Endothelial cell of umbilical vein (primary cell): ENCODE measurements around the gene TMEM167B. TPM values are rescaled to one million over a fixed set of nuclear protein-coding genes. Genes with fewer than 3 reads are reported as not detected.

ENCODE experiments used
- BruUV-seq: library from RNA; stranded (reverse); fragments of 400-500 nt; replicated peaks from 2 replicates; lab custom pipeline; 2021; lab: Mats Ljungman, UMichigan
- CTCF ChIA-PET: fragments of 300-600, 350-600 bp; sonication (Branson Sonifier 250); formaldehyde crosslinking; loops from one replicate; lab custom pipeline; 2021; ENCODE audit warnings: antibody characterized with exemption, inconsistent platforms; lab: Charles Lee
- POLR2A ChIA-PET: fragments of 300-600, 350-600 bp; sonication (Branson Sonifier 250); formaldehyde crosslinking; loops from one replicate; lab custom pipeline; 2021; ENCODE audit warnings: antibody characterized with exemption, inconsistent platforms; lab: Charles Lee
- DNase-seq: peaks from one replicate; pipeline ENCODE4 v3.0.0-alpha.2; 2011; ENCODE audit warnings: low read depth, low spot score
- FAIRE-seq: peaks from 2 replicates; lab custom pipeline; 2011; peaks lifted over from hg19 to GRCh38; lab: Jason Lieb, UNC
- H2AFZ ChIP-seq: 2 replicates; pipeline ENCODE4 v1.6.0; 2012; ENCODE audit warnings: low read depth, low read length, control low read depth, inconsistent platforms
- H3K27ac ChIP-seq: 2 replicates; pipeline ENCODE4 v1.5.1; 2011; ENCODE audit warnings: low read depth, mild to moderate bottlenecking, control low read depth, low read length, moderate library complexity; ENCODE audit not compliant: insufficient read depth
- H3K27me3 ChIP-seq, 2 experiments: 2 replicates each; pipeline versions ENCODE4 v1.6.0 to v1.6.1; 2011; ENCODE audit warnings: low read length in 2 of 2, mixed read lengths in 1 of 2; ENCODE audit not compliant: control insufficient read depth in 2 of 2, insufficient read depth in 2 of 2
- H3K36me3 ChIP-seq, 2 experiments: 2 replicates in 1 of 2; 3 replicates in 1 of 2; pipeline ENCODE4 v1.5.1; 2011; ENCODE audit warnings: low read length in 2 of 2, mild to moderate bottlenecking in 1 of 2, moderate library complexity in 1 of 2; ENCODE audit not compliant: control insufficient read depth in 2 of 2, insufficient read depth in 2 of 2; ENCODE audit errors: extremely low read depth in 1 of 2
- H3K4me1 ChIP-seq: 3 replicates; pipeline ENCODE4 v1.5.1; 2011; ENCODE audit warnings: mild to moderate bottlenecking, low read length; ENCODE audit not compliant: control insufficient read depth, insufficient read depth; ENCODE audit errors: extremely low read depth
- H3K4me2 ChIP-seq: 2 replicates; pipeline ENCODE4 v1.6.1; 2011; ENCODE audit warnings: low read length, control low read depth, mixed read lengths; ENCODE audit not compliant: insufficient read depth
- H3K4me3 ChIP-seq, 3 experiments: fragments of 200-600 bp in 1 of 3; sonication (generic), shearing (Covaris generic) in 1 of 3; replicated peaks in 1 of 3; 2 replicates each; pipeline ENCODE4 v1.5.1; 2011 to 2016; ENCODE audit warnings: control low read depth in 3 of 3, low read length in 3 of 3, mild to moderate bottlenecking in 2 of 3, inconsistent platforms in 1 of 3, low read depth in 1 of 3, moderate library complexity in 1 of 3; ENCODE audit not compliant: insufficient read depth in 1 of 3
- H3K79me2 ChIP-seq: 2 replicates; pipeline ENCODE4 v1.6.0; 2012; ENCODE audit warnings: low read length, inconsistent platforms; ENCODE audit not compliant: control insufficient read depth, insufficient read depth
- H3K9ac ChIP-seq: replicated peaks from 2 replicates; pipeline ENCODE3; 2011; ENCODE audit warnings: low read length, control low read depth; ENCODE audit not compliant: insufficient read depth; ENCODE audit errors: extremely low read depth
- H3K9me1 ChIP-seq: replicated peaks from 3 replicates; pipeline ENCODE4 v1.6.0; 2011; ENCODE audit warnings: mild to moderate bottlenecking, low read length; ENCODE audit not compliant: control insufficient read depth, insufficient read depth; ENCODE audit errors: extremely low read depth
- H3K9me3 ChIP-seq: replicated peaks from 2 replicates; pipeline ENCODE4 v1.5.1; 2012; ENCODE audit warnings: low read length, inconsistent platforms; ENCODE audit not compliant: control insufficient read depth, insufficient read depth
- H4K20me1 ChIP-seq: replicated peaks from 2 replicates; pipeline ENCODE3; 2011; ENCODE audit warnings: mild to moderate bottlenecking, low read length; ENCODE audit not compliant: control insufficient read depth, insufficient read depth; ENCODE audit errors: extremely low read depth
- CTCF ChIP-seq, 2 donors: IDR thresholded peaks; 1 replicate in 1 of 2; 2 replicates in 1 of 2; pipeline ENCODE4 v1.5.1; 2011; ENCODE audit warnings: low read length in 2 of 2, mild to moderate bottlenecking in 2 of 2, moderate library complexity in 2 of 2, control low read depth in 1 of 2, inconsistent platforms in 1 of 2, low read depth in 1 of 2; ENCODE audit not compliant: insufficient read depth in 1 of 2; ENCODE audit errors: extremely low read depth in 1 of 2
- EZH2 ChIP-seq: IDR thresholded peaks from 2 replicates; pipeline ENCODE4 v1.6.1; 2012; ENCODE audit warnings: borderline replicate concordance, low read depth, mild to moderate bottlenecking, moderate library complexity, low read length, inconsistent platforms; ENCODE audit not compliant: severe bottlenecking
- FOS ChIP-seq: IDR thresholded peaks from 2 replicates; pipeline ENCODE4 v1.6.1; 2011; ENCODE audit warnings: mild to moderate bottlenecking, low read length, moderate library complexity, borderline replicate concordance; ENCODE audit not compliant: insufficient read depth
- GATA2 ChIP-seq: IDR thresholded peaks from 2 replicates; pipeline ENCODE4 v1.7.0; 2011; ENCODE audit warnings: low read depth, mild to moderate bottlenecking, moderate library complexity, mixed read lengths, low read length; ENCODE audit not compliant: insufficient read length, insufficient read depth
- JUN ChIP-seq: IDR thresholded peaks from 2 replicates; pipeline ENCODE4 v1.6.1; 2011; ENCODE audit warnings: borderline replicate concordance, low read depth; ENCODE audit not compliant: insufficient read length, insufficient read depth
- MAX ChIP-seq: IDR thresholded peaks from 2 replicates; pipeline ENCODE4 v1.6.1; 2011; ENCODE audit not compliant: insufficient read depth, insufficient read length
- MYC ChIP-seq: IDR thresholded peaks from one replicate; pipeline ENCODE4 v1.6.1; 2011; ENCODE audit warnings: mild to moderate bottlenecking, low read depth, low read length
- POLR2A ChIP-seq: IDR thresholded peaks from 2 replicates; pipeline ENCODE4 v1.6.1; 2012; ENCODE audit warnings: low read depth, mild to moderate bottlenecking, control low read depth, low read length
- POLR2AphosphoS5 ChIP-seq: IDR thresholded peaks from 2 replicates; pipeline ENCODE4 v1.6.1; 2012; ENCODE audit warnings: low read depth, mild to moderate bottlenecking, control low read depth, low read length, moderate library complexity; ENCODE audit not compliant: insufficient read depth
- dilution Hi-C: fragments of 300-500 bp; cut with MboI; formaldehyde crosslinking; loops from one replicate; pipeline ENCODE4 v1.15.0; 2019; ENCODE audit warnings: low sequenced_read_pairs; ENCODE audit not compliant: extremely low pct_ligation_motif_present
- intact Hi-C: fragments of 100-400 bp; cut with micrococcal nuclease; formaldehyde crosslinking; loops from one replicate; pipeline ENCODE4 v1.10.0; 2022
- polyA plus RNA-seq, 4 experiments: library from polyadenylated mRNA; depleted of rRNA in 3 of 4; stranded (reverse) in 3 of 4; unstranded in 1 of 4; fragments of >200 nt; gene quantifications; 2 replicates each; pipeline versions ENCODE4 v1.2.1 to v1.2.3, GENCODE V29; 2011 to 2012; ENCODE audit warnings: missing spikeins in 1 of 4
- total RNA-seq: library from RNA; stranded (reverse); gene quantifications from 2 replicates; pipeline ENCODE4 v1.2.3, GENCODE V29; 2021

Gene TMEM167B
- total and polyA plus RNA-seq, 2 donors (not counting 3 experiments of a cell fraction or from before 2014, with no cell fraction given) = 6.7 to 21.1 TPM

- Histone ChIP-seq H3K4me1 (no peaks in the 10 kb centered on the region), H3K27me3 (no peaks in the 10 kb centered on the region), H3K4me2 (no peak overlapping the region), H3K79me2 (peaks cover 9% of the 10 kb centered on the region), H3K27ac (no peak overlapping the region), H4K20me1 (no peaks in the 10 kb centered on the region), H3K4me3 (no peak overlapping the region), H3K36me3 (peaks cover 0 to 3% of the 10 kb centered on the region in 2 experiments), H3K9me3 (no peaks in the 10 kb centered on the region), H3K9ac (no peak overlapping the region), H3K9me1 (no peaks in the 10 kb centered on the region), H2AFZ (no peak overlapping the region)
- FAIRE-seq (no peak), DNase-seq (no peak)
- BruUV-seq = no TSS peak
- CTCF ChIA-PET = no interaction called here
- dilution Hi-C loops (no loop called here), intact Hi-C loops (no loop called here)
- POLR2A ChIA-PET = interaction anchor here (0.7 kb wide), 1 partner anchor 21 kb away, joined by 7 read pairs; no protein-coding TSS in a partner anchor
- TF ChIP-seq JUN = no peak
- TF ChIP-seq FOS = no peak
- TF ChIP-seq MAX = no peak
- TF ChIP-seq POLR2A = no peak
- TF ChIP-seq CTCF (IDR thresholded peaks at IDR 0.05; ENCODE audit: extremely low read depth in 1 of 2, insufficient read depth in 1 of 2, low read depth in 1 of 2, low read length in 2 of 2) = no peak
- TF ChIP-seq POLR2AphosphoS5 = no peak
- no peak for TF ChIP-seq MYC
- TF ChIP-seq EZH2 = no peak
- TF ChIP-seq GATA2 = no peak
These were observed 25.4 kb upstream of the TMEM167B start for GRCh38 chr1:109065137-109065536.
